ENCODE results near the gene MYO7B. TPM values are rescaled to one million over a fixed set of nuclear protein-coding genes. Genes with fewer than 3 reads are reported as not detected.

Gene MYO7B
- total and polyA plus RNA-seq, 12 donors, result 0.13 to 1.5 (median 0.32) TPM; not detected in 1

DNA sequence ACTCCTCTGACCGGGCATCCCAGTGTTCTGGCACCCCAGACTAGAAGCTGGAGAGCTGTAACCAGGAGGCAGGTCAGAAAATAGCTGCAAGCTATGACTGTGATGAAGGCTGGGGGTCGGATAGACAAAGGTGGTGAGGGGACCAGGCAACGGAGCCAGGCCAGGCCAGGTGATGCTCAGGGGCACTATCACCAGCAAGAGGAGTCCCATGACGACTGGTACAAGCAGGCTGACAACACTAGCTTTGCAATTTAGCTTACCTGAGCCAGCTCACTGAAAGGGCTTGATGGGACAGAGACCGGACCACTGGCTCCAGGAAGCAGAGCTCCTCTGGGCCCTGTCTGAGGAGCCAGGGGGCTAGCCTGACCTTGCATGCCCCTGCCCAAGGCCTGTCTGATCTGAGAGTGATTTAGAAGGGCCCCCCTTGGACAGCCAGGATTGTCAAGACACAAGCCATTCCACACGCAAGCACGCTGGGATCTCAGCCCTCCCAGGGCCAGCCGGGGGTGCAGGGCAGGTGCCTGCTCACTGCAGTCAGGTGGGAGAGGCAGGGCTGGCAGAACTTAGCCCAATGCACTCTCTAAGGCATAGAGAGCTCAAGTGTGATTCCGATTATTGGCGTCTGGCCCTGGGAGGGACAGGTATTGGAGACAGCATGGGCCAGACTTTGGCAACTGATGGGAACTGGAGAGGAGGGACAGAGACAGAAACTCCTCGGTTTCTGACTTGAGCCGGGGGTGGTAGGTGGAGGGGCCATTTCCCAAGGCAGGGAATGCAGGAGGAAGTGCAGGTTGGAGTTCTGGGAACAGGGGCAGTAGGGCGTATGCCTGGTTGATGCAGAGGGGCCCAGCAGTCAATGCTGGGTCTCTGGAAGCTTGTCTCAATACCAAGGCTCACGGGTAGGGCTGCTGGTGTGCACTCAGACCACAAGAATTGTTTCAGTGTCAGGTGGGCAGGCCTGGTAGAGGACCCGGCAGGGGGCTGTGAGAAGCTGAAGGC is 47.7 kb downstream of the MYO7B start:
- TF ChIP-seq, protein P1, sequence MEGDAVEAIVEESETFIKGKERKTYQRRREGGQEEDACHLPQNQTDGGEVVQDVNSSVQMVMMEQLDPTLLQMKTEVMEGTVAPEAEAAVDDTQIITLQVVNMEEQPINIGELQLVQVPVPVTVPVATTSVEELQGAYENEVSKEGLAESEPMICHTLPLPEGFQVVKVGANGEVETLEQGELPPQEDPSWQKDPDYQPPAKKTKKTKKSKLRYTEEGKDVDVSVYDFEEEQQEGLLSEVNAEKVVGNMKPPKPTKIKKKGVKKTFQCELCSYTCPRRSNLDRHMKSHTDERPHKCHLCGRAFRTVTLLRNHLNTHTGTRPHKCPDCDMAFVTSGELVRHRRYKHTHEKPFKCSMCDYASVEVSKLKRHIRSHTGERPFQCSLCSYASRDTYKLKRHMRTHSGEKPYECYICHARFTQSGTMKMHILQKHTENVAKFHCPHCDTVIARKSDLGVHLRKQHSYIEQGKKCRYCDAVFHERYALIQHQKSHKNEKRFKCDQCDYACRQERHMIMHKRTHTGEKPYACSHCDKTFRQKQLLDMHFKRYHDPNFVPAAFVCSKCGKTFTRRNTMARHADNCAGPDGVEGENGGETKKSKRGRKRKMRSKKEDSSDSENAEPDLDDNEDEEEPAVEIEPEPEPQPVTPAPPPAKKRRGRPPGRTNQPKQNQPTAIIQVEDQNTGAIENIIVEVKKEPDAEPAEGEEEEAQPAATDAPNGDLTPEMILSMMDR (IDR thresholded peaks at IDR 0.05), result no peak
- no peak for TF ChIP-seq POLR2A (IDR thresholded peaks at IDR 0.05)
- Histone ChIP-seq H3K27ac (no peak overlapping the region), H3K9me3 (replicated peaks in 1 of 3) (no peaks in the 10 kb centered on the region), H3K4me3 (no peak overlapping the region), H3K27me3 (no peaks in the 10 kb centered on the region), H3K4me1 (replicated peaks in 1 of 2) (no peaks in the 10 kb centered on the region), H3K36me3 (replicated peaks in 1 of 2) (no peaks in the 10 kb centered on the region)
- intact Hi-C loops (cut with DNase I), result no loop called here
- peak in 1 of 7 donors; percentile 21 for DNase-seq
- WGBS, 4 donors, result 79 to 82% (median 80%) methylated on average over 12 to 15 of the region's 15 CpGs

DNA sequence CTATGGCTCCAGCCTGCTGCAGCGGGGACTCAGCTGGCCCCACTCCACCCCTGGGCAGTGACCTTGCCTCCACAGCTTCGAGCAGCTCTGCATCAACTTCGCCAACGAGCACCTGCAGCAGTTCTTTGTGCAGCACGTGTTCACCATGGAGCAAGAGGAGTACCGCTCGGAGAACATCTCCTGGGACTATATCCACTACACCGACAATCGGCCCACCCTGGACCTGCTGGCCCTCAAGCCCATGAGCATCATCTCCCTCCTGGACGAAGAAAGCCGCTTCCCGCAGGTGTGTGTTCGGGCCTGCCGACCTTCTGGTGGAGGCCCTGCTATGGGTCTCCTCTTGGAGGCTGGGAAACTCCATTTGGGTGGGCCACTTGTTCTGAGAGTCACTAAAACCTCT is 48.6 kb downstream of the MYO7B start:
- no peak for TF ChIP-seq POLR2A (IDR thresholded peaks at IDR 0.05)
- TF ChIP-seq, protein P1 (IDR thresholded peaks at IDR 0.05), result no peak

DNA sequence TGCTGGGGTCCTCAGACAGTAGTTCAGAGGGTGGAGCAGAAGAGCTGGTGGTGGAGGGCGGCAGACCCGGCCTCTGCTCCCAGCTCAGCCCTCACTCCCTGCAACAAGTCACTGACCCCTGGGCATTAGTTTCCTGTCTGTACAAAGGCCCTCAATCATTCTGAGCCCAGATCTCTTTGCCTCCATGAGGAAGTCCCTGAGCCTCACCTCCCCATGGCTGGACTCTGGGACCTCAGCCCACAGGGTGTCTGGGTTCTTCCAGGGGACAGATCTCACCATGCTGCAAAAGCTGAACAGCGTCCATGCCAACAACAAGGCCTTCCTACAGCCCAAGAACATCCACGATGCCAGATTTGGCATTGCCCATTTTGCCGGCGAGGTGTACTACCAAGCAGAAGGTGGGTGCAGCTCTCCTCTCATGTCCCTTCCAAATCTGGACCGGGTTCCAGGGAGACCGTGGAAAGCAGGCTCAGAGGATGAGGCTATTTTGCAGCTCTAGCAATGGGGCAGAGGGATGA is 49.1 kb downstream of the MYO7B start:
- DNase-seq, result peak in 1 of 7 donors; percentile 24
- TF ChIP-seq, protein P1 (IDR thresholded peaks at IDR 0.05), result no peak
- TF ChIP-seq POLR2A (IDR thresholded peaks at IDR 0.05), result no peak
- WGBS, 4 donors, result 56 to 82% (median 77%) methylated on average over 3 to 8 of the region's 8 CpGs
- Histone ChIP-seq H3K27me3 (no peaks in the 10 kb centered on the region), H3K9me3 (replicated peaks in 1 of 3) (no peaks in the 10 kb centered on the region), H3K36me3 (replicated peaks in 1 of 2) (no peaks in the 10 kb centered on the region), H3K27ac (no peak overlapping the region), H3K4me1 (replicated peaks in 1 of 2) (no peaks in the 10 kb centered on the region), H3K4me3 (no peak overlapping the region)
- intact Hi-C loops (cut with DNase I), result no loop called here

More for the DNA sequence above, 48.6 kb downstream of the MYO7B start:
- H3K27ac ChIP-seq, result no peak overlapping the region
- intact Hi-C loops (cut with DNase I), result no loop called here
- H3K4me3 ChIP-seq, result no peak overlapping the region
- H3K27me3 ChIP-seq, result no peaks in the 10 kb centered on the region
- H3K9me3 ChIP-seq (replicated peaks in 1 of 3), result no peaks in the 10 kb centered on the region
- H3K4me1 ChIP-seq (replicated peaks in 1 of 2), result no peaks in the 10 kb centered on the region
- peak in 1 of 7 donors; percentile 27 for DNase-seq
- H3K36me3 ChIP-seq (replicated peaks in 1 of 2), result no peaks in the 10 kb centered on the region
- 79 to 90% (median 86%) methylated on average over 9 to 14 of the region's 14 CpGs for WGBS, 4 donors

DNA sequence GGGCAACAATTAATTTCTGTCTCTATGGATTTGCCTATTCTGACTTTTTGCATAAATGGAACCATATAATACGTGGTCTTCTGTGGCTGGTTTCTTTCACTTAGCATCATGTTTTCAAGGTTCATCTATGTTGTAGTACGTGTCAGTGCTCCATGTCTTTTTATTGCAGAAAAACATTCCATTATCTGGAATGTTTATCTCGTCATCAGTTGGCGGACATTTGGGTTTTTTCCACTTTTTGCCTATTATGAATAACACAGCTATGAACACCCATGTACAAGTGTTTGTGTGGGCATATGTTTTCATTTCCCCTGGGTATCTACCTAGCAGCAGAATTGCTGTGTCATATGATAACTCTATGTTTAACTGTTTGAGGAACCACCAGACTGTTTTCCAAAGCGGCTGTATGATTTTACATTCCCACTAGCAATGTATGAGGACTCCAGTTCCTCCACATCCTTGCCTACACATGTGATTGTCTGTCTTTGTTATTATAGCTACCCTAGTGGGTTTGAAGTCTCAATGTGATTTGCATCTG is 49.9 kb downstream of the MYO7B start:
- intact Hi-C loops (cut with DNase I), result no loop called here
- WGBS, 4 donors, result 87 to 96% (median 92%) methylated on average over 5 of the region's 5 CpGs

More for the DNA sequence above, 49.9 kb downstream of the MYO7B start:
- Histone ChIP-seq H3K27ac (no peak overlapping the region), H3K4me1 (replicated peaks in 1 of 2) (no peaks in the 10 kb centered on the region), H3K9me3 (replicated peaks in 1 of 3) (no peaks in the 10 kb centered on the region), H3K4me3 (no peak overlapping the region), H3K36me3 (replicated peaks in 1 of 2) (no peaks in the 10 kb centered on the region), H3K27me3 (no peaks in the 10 kb centered on the region)
- TF ChIP-seq POLR2A (IDR thresholded peaks at IDR 0.05), result no peak
- TF ChIP-seq, protein P1 (IDR thresholded peaks at IDR 0.05), result no peak
- DNase-seq, result no peak
